AG04449 (cell line): ENCODE measurements around the gene MMP7.

ENCODE experiments used
- CTCF ChIA-PET: fragments of 350-600 bp; formaldehyde crosslinking; extraction: SDS; loops from one replicate; lab custom pipeline; 2021; ENCODE audit warnings: antibody characterized with exemption; lab: Yijun Ruan, JAX
- POLR2A ChIA-PET: fragments of 400-600, 350-600 bp; formaldehyde crosslinking; extraction: SDS; loops from one replicate; lab custom pipeline; 2020; ENCODE audit warnings: antibody characterized with exemption, inconsistent platforms; lab: Yijun Ruan, JAX
- DNase-seq: peaks from one replicate; pipeline ENCODE4 v3.0.0-alpha.2; 2010; ENCODE audit warnings: low read depth, low spot score
- H3K4me3 ChIP-seq: 2 replicates; pipeline ENCODE4 v1.5.1; 2011; ENCODE audit warnings: low read depth, mild to moderate bottlenecking, control low read depth, low read length
- CTCF ChIP-seq: IDR thresholded peaks from one replicate; pipeline ENCODE4 v1.5.1; 2011; ENCODE audit warnings: mild to moderate bottlenecking, moderate library complexity, low read length, control low read depth, inconsistent platforms; ENCODE audit not compliant: insufficient read depth; ENCODE audit errors: missing control alignments

The MMP7 gene

GRCh38 chr11:102472127-102472526, 58.4 kb downstream of the MMP7 start:
- POLR2A ChIA-PET = no interaction called here
- CTCF ChIA-PET = no interaction called here

GRCh38 chr11:102471474-102471873, 59.1 kb downstream of the MMP7 start:
- ChIA-PET POLR2A (no interaction called here), CTCF (interaction anchor here (0.8 kb wide), 1 partner anchor 15 kb away, joined by 3 read pairs; no protein-coding TSS in a partner anchor)
- DNase-seq = no peak
- H3K4me3 ChIP-seq = no peak overlapping the region
- no peak for TF ChIP-seq CTCF

More at GRCh38 chr11:102472127-102472526, 58.4 kb downstream of the MMP7 start:
- DNase-seq = no peak
- H3K4me3 ChIP-seq = no peak overlapping the region
- TF ChIP-seq CTCF = no peak
